ENCODE measurements around the gene SLC7A6.

Gene SLC7A6

DNA sequence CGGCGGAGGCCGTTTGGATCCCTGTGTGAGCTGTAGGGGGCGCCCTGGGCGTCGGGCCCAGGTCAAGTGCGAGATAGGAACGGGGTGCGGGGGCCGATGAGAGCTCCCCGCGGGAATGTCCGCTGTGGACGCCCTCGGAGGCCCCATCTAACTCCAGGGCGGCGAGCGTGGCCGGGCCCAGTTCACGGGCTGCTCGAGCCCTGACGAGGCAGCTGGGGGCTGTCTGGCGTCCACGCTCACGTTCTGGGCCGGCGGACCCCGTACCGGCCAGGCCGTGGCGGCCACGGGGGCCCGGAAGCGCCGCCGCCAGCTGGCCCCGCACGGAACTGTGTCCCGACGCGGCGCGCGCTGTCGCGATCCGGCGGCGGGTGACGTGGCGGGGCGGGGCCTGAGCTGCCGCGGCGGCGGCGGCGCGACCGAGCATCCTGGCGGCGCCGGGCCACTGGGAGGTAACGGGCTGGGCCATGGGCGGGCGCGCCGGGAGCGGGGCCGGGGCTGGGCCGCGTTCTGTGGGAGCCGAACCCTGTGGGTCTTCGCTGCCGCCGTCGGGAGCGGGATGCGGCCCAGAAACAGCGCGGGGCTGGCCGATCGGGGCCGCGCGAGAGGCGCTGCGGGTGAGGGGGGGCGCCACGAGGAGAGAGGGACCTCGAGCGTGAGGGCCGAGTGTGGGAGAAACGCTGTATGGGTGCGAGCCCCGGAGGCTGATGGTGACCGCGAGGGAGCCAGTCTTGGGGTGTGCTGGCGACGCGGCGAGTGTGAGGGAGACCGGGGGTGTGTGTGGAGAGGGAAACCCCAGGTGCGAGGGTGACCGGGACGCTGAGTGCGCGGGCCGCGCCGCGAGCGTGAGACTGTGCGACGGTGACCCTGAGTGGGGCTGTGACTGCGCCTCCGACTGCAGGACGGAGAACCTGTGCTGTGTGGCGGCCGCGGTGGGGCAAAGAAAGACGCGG, at the start of gene SLC7A6:
Gene SLC7A6, plus strand, starts transcription at position 399 of the 950 bp plus-strand sequence. CDS start 10,201 bp downstream, outside the sequence.
- DNase-seq: peak; percentile 92 to 94

DNA sequence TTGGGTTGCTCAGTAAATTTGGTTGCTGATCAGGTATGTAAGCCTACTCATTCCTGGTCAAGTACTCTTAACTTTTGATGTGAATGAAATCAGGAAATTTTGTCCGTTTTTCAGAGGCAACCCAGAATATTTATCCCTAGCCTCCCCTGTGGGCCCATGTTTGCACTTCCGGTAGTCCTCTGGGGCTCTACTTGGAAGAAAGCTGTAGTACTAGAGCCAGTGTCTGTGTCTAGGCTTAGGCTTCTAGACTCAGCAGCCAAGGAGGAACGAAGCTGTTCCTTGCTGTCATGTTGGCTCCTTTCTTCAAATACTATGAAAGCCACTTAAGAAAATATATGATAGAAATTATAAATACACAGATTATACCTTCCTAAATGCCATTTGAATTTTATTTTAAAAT, 49.6 kb upstream of the SLC7A6 start:
- DNase-seq: no peak

DNA sequence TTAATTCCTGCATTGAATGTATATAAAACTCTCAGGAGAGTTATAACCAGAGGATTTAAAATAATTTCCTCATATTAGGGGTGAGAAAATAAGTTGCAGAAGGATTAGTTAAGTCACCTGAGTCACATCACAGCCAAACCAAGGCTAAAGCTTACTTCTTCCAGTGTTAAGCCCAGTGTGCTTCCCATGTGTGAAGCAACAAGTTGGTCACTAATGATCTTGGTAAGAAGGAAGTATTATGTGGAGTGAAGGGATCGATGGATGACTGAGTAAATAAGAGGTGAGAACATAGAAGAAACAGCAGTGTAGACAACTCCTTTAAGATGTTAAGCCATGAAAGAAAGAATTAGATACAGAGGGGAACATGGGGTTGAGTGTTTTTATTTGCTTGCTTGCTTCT, 49.0 kb upstream of the SLC7A6 start:
- no peak for DNase-seq

GRCh38 chr16:68216240-68216639, 48.1 kb upstream of the SLC7A6 start:
- no peak for DNase-seq

GRCh38 chr16:68217506-68217905, 46.8 kb upstream of the SLC7A6 start:
- no peak for DNase-seq

- DNase-seq: no peak
Measured at GRCh38 chr16:68219725-68220351, 44.5 kb upstream of the SLC7A6 start.

DNA sequence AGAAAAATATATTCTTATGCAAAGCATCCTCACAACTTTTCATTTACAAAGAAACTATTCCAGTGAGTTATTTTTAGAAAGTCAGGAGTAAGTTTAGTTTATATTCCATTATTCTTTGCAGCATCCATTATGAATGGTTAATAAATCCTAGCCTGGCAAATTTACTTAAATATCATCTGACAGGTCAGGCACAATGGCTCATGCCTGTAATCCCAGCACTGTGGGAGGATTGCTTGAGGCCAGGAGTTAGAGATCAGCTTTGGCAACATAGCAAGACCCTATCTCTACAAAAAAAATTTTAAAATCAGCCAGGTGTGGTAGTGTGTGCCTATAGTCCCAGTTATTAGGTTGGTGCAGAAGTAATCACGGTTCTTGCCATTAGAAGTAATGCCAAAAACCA, 41.3 kb upstream of the SLC7A6 start:
- no peak for DNase-seq

DNA sequence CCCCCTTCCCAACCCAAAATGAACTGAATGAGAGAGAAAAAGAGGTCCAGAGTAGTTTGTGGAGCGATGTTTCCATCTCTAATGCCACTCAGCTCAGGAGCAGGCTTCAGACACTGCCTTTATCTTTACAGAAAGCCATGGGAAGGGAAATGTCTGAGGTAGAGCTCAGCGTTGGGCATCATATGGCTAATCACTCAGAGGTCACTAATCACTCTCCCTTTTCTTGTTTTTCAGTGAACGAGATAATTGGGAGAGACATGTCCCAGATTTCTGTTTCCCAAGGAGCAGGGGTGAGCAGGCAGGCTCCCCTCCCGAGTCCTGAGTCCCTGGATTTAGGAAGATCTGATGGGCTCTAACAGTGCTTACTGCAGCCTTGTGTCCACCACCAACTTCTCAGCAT, 38.2 kb upstream of the SLC7A6 start:
- no peak for DNase-seq

- peak in 1 of 2 experiments; percentile 37 for DNase-seq
Measured at GRCh38 chr16:68227183-68227793, 37.0 kb upstream of the SLC7A6 start.

DNA sequence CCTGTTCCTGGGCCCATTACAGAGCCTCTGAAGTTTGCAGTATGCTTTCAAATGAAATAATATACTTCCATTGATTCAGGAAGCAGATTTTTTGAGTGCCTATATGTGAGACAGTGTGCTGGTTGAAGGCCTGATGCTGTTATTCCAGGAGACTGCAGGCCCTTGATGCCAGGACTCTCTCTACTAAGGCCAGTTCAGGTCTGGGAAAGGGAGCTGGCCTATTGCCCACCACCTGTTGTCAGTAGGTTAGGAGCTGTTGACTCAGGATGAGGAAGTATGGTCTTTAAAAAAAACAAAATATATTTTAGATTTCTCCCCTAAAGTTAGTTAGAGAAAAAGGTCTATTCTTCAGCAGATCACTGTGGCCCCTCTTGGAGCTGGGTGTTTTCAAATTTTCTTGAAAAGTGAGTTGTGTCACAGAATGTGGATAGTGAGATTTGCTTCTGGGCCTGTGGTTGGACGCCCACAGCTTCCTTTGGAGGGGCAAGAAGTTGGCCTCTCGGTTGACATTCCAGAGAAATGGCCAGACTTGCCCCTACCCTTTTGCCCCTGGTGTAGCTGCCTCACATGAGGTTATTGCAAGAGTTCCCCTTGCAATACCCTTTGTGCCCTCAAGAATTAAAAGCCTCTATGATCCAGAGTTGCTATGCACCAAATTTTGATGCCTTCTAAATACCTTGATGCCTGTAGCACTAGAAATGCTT, 36.3 kb upstream of the SLC7A6 start:
- peak in 1 of 2 experiments; percentile 23 for DNase-seq

- DNase-seq: peak in 1 of 2 experiments; percentile 14
Measured at GRCh38 chr16:68228652-68229051, 35.7 kb upstream of the SLC7A6 start.

DNA sequence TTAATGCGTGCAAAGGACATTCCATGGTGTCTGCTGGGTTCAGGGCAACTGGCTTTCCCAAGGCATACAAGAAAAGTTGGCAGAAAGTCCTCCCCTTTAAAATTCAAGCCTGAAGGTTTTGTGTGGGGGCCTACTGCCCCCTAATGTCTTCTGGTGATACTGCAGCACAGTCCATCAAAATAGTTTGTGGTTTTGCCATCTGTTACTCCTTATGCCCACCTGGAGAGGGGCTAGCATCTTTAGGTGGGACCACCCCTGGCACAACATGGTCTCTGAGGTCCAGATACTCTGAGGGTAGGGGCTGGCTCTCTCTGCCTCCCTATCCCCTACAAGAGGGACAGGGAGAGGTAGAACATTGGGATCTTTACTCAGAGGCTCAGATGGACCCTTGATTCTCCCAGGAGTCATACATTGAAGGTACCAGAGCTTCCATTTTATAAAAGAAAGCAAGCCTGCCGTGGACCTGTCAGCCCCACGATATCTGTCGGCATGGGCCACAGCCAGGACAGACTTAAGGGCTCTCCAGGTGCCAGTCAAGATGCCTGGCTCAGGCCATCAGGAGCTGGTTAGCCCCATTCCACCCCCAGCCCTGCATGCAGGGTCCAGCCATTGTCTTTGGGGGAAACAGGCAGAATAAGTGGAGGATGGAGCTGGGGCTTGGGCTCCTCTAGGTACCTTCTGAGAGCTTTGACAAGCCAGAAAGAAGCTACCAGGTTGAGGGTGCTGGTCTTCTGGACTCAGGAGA, 34.7 kb upstream of the SLC7A6 start:
- DNase-seq: peak; percentile 71 to 74

DNA sequence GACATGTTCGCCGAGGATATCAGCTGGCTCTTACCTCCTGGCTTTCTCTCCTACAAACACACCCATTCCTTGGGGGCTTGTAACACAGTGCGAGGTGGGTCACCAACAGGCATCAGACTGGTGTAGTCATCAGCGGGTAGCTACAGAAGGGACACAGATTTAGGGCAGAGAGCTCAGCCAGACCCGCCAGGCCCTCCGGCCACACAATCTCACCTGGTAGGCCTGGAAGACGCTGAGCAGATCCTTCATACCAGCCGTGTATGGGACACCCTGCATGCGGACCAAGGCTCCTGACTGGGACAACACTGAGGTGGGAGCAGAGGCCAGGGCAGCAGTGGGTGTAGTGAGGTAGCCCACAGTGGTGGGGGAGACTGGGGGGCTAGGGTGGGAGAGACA, 34.2 kb upstream of the SLC7A6 start:
- no peak for DNase-seq

GRCh38 chr16:68230956-68231355, 33.4 kb upstream of the SLC7A6 start:
- DNase-seq: no peak

DNA sequence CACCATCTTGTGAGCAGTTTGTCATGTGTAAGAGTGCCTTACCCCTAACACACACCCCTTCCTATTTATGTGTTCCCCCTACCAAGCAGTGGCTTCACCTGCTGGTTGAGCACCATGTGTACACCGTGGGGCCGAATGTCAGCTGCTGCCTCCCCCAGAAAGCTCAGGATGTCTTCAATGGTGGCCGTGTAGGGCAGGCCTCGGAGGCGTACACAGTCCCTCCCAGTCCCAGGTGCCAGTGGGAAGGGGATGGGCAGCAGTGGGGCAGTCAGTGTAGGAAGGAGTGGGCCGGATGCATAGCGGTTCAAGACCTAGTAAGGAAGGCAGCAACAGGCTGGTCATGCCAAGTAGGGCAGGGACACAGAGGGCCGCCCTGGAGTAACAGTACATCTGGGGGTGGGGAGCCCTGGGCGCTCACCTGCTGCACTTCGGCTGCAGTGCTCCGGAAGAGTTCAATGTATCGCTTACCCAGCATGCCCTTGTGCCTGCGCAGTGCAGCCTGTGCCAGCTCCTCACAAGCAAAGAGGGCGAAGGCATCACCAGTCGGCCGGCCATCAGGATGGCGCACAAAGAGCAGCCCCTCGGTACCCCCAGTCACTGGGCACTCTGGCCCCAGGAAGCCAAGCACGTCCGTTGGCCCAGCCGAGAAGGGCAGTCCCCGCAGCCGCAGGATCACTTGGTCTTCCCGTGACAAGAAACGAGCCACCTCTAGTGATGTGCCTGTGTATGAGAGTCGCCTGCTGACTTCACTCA, 32.8 kb upstream of the SLC7A6 start:
- no peak for DNase-seq

- DNase-seq: no peak
Measured at GRCh38 chr16:68232335-68232734, 32.0 kb upstream of the SLC7A6 start.

- peak in 1 of 2 experiments; percentile 29 for DNase-seq
Measured at GRCh38 chr16:68233085-68233834, 31.1 kb upstream of the SLC7A6 start.

- DNase-seq: no peak
Measured at GRCh38 chr16:68233835-68234187, 30.5 kb upstream of the SLC7A6 start.

DNA sequence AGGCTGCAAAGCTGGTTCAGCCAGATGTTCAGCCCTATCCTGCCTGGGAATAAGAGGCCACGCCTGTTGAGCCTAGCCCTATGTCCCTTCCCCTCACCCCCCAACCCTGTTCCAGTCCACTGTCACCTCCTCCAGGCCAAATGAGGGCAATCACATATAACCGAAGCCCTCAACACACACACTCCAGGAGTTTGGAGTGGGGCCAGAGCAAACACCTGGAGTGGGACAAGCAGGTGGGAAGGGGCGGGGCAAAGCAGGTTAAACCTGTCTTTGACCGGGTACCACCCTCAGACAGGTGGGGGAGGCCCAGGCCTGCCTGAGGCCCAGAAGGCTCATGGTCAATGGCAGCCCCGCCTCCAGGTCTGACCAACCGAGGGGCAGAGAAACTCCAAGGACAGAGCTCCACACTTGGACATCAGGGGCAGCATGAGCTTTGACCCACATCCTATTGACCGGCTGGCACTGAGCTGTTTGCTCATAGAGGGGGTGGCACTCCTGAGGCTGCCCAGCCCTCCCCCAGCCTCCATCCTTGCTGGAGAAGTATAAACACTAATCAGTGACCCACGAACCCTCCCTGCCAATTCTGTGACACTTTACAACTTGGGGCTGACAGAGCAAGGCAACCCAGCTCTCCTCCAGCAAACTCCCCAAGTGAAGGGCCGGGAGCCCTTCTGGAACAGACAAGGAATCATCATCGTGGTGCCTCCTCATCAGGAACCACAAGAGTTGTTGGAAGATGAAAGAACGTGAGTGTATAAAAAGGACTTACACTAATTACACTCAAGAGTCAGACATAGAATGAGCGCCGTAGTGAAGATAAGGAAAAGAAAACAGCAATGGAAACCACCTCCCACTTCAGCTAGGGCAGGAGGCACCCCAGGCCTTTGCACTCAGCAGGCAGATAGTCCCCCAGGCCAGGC, 29.9 kb upstream of the SLC7A6 start:
- DNase-seq: peak in 1 of 2 experiments; percentile 28
